ENCODE measurements around the gene HIPK1. TPM values are rescaled to one million over a fixed set of nuclear protein-coding genes. Genes with fewer than 3 reads are reported as not detected.

HIPK1 gene
- total RNA-seq, 4 donors from 2014 or later = 59.4 to 81.8 (median 69.7) TPM

GRCh38 chr1:113993766-113994165, 64.6 kb downstream of the HIPK1 start:
- Histone ChIP-seq H3K4me1 (no peaks in the 10 kb centered on the region), H3K4me3 (no peak overlapping the region), H3K27ac (no peak overlapping the region), H3K9me3 (no peaks in the 10 kb centered on the region), H3K27me3 (no peaks in the 10 kb centered on the region), H3K36me3 (no peaks in the 10 kb centered on the region)
- no peak for DNase-seq (ENCODE audit: low spot score in 2 of 2)
- 100% methylated on average over 2 of the region's 2 CpGs for WGBS
- no peak for TF ChIP-seq EP300 (IDR thresholded peaks at IDR 0.05)
- TF ChIP-seq POLR2AphosphoS5 (IDR thresholded peaks at IDR 0.05) = no peak
- TF ChIP-seq, protein P1, sequence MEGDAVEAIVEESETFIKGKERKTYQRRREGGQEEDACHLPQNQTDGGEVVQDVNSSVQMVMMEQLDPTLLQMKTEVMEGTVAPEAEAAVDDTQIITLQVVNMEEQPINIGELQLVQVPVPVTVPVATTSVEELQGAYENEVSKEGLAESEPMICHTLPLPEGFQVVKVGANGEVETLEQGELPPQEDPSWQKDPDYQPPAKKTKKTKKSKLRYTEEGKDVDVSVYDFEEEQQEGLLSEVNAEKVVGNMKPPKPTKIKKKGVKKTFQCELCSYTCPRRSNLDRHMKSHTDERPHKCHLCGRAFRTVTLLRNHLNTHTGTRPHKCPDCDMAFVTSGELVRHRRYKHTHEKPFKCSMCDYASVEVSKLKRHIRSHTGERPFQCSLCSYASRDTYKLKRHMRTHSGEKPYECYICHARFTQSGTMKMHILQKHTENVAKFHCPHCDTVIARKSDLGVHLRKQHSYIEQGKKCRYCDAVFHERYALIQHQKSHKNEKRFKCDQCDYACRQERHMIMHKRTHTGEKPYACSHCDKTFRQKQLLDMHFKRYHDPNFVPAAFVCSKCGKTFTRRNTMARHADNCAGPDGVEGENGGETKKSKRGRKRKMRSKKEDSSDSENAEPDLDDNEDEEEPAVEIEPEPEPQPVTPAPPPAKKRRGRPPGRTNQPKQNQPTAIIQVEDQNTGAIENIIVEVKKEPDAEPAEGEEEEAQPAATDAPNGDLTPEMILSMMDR (IDR thresholded peaks at IDR 0.05) = no peak
- no peak for TF ChIP-seq POLR2A (IDR thresholded peaks at IDR 0.05)

DNA sequence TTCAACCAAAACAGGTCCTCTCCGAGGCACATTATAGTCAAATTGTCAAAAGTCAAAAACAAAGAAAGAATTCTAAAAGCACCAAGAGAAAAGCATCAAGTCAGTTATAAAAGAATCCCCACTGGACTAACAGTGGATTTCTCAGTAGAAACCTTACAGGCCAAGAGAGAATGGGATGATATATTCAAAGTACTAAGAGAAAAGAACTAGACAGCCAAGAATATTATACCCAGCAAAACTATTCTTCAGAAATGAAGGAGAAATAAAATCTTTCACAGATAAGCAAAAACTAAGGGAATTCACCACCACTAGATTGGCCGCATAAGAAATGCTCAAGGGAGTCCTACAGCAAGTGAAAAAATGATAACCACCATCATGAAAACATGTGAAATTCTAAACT, 66.3 kb downstream of the HIPK1 start:
- TF ChIP-seq EP300 (IDR thresholded peaks at IDR 0.05) (no peak), POLR2AphosphoS5 (IDR thresholded peaks at IDR 0.05) (no peak), POLR2A (IDR thresholded peaks at IDR 0.05) (no peak)
- TF ChIP-seq, protein P1 (IDR thresholded peaks at IDR 0.05) = no peak
- DNase-seq (ENCODE audit: low spot score in 2 of 2) = no peak

DNA sequence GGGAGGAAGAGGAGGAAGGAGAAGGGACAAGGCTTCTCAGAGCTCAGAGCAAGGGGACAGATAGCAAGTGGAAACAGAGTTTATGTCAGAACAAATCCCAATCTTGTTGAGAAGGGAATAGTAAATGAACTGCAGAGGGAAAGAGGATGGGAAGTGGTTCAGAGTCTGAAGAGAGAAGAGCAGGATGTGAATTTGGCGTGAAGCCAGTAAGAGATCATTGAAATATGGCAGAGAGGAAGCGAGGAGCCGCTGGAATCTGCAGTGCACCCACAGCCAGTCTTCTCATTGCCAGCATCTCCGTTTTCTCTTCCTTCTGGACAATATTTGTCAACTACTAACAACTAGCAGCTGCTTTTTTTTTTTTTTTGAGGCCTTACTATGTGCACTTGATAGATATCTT, 69.2 kb downstream of the HIPK1 start:
- no peaks in the 10 kb centered on the region for H3K9me3 ChIP-seq
- no peaks in the 10 kb centered on the region for H3K27me3 ChIP-seq
- H3K4me1 ChIP-seq = peaks cover 3% of the 10 kb centered on the region
- 10% methylated on average over 4 of the region's 4 CpGs for WGBS
- H3K4me3 ChIP-seq = no peak overlapping the region
- H3K36me3 ChIP-seq = no peaks in the 10 kb centered on the region
- no peak for DNase-seq (ENCODE audit: low spot score in 2 of 2)
- TF ChIP-seq POLR2AphosphoS5 (IDR thresholded peaks at IDR 0.05) = no peak
- TF ChIP-seq EP300 (IDR thresholded peaks at IDR 0.05) = no peak
- no peak for TF ChIP-seq POLR2A (IDR thresholded peaks at IDR 0.05)
- TF ChIP-seq, protein P1 (IDR thresholded peaks at IDR 0.05) = no peak
- H3K27ac ChIP-seq = no peak overlapping the region

More for the DNA sequence above, 66.3 kb downstream of the HIPK1 start:
- WGBS = 95% methylated on average over 2 of the region's 2 CpGs
- no peaks in the 10 kb centered on the region for H3K36me3 ChIP-seq
- H3K4me1 ChIP-seq = no peaks in the 10 kb centered on the region
- no peaks in the 10 kb centered on the region for H3K27me3 ChIP-seq
- H3K4me3 ChIP-seq = no peak overlapping the region
- no peaks in the 10 kb centered on the region for H3K9me3 ChIP-seq
- H3K27ac ChIP-seq = no peak overlapping the region

- TF ChIP-seq, protein P1 (IDR thresholded peaks at IDR 0.05) = no peak
- TF ChIP-seq POLR2A (IDR thresholded peaks at IDR 0.05) (no peak), POLR2AphosphoS5 (IDR thresholded peaks at IDR 0.05) (no peak), EP300 (IDR thresholded peaks at IDR 0.05) (no peak)
- H3K9me3 ChIP-seq = no peaks in the 10 kb centered on the region
- WGBS = 88% methylated on average over 2 of the region's 2 CpGs
- H3K27me3 ChIP-seq = no peaks in the 10 kb centered on the region
- H3K4me1 ChIP-seq = peaks cover 3% of the 10 kb centered on the region
- H3K27ac ChIP-seq = no peak overlapping the region
- H3K36me3 ChIP-seq = no peaks in the 10 kb centered on the region
- no peak for DNase-seq (ENCODE audit: low spot score in 2 of 2)
- no peak overlapping the region for H3K4me3 ChIP-seq
Observed at GRCh38 chr1:113999233-113999632, 70.1 kb downstream of the HIPK1 start.

DNA sequence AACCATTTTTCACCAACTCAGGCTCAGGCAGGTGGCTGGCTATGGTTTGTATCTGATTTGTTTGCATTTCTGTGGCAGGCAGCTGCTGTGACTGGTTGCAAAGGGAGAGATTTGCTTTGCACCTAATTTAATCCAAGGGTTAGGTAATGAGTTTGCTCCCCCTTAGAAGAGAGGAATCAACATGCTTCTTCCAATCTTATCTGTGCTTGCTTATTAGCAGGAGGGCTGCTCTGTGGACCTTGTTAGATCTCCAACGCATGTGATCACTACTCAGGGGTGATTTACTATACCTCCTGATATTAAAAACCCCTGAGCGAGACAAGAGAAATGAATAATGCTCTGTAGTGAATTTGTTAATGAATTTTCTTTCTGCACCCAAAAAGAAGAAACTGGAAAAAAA, 70.7 kb downstream of the HIPK1 start:
- H3K4me3 ChIP-seq = no peak overlapping the region
- peaks cover 3% of the 10 kb centered on the region for H3K4me1 ChIP-seq
- no peak for DNase-seq (ENCODE audit: low spot score in 2 of 2)
- H3K27me3 ChIP-seq = no peaks in the 10 kb centered on the region
- H3K9me3 ChIP-seq = no peaks in the 10 kb centered on the region
- 82% methylated on average over 2 of the region's 2 CpGs for WGBS
- no peak overlapping the region for H3K27ac ChIP-seq
- H3K36me3 ChIP-seq = no peaks in the 10 kb centered on the region
- TF ChIP-seq POLR2A (IDR thresholded peaks at IDR 0.05) (no peak), POLR2AphosphoS5 (IDR thresholded peaks at IDR 0.05) (no peak)
- TF ChIP-seq, protein P1 (IDR thresholded peaks at IDR 0.05) = no peak

Measured in suprapubic skin (tissue), 4 donors.